GM18517 (cell line): Measurements from ENCODE around the gene HMGN2.

Experiments used
- ATAC-seq: cut with Tn5 transposase; IDR thresholded peaks from one replicate; pipeline ENCODE4 v1.9.1; 2021; ENCODE audit warnings: mild to moderate bottlenecking, moderate library complexity; ENCODE audit not compliant: unreplicated experiment

Gene HMGN2

GRCh38 chr1:26472320-26472900 lies at the start of gene HMGN2:
HMGN2 (plus strand) TSS chr1:26472440; CDS start chr1:26472613, 173 bp downstream.
- peak; percentile 53 for ATAC-seq

- no peak for ATAC-seq
Measured at GRCh38 chr1:26429721-26430120, 42.5 kb upstream of the HMGN2 start.

- peak; percentile 91 for ATAC-seq
Measured at GRCh38 chr1:26431979-26432695, 40.1 kb upstream of the HMGN2 start, which contains the start of gene DHDDS. DHDDS (plus strand) TSS chr1:26432321; CDS start chr1:26432946, 625 bp downstream.

- no peak for ATAC-seq
Measured at GRCh38 chr1:26432793-26433192, 39.4 kb upstream of the HMGN2 start.

GRCh38 chr1:26434161-26434752 lies 38.0 kb upstream of the HMGN2 start:
- no peak for ATAC-seq

GRCh38 chr1:26438041-26438440 lies 34.2 kb upstream of the HMGN2 start:
- no peak for ATAC-seq

GRCh38 chr1:26440259-26440658 lies 32.0 kb upstream of the HMGN2 start:
- no peak for ATAC-seq

GRCh38 chr1:26449868-26450267 lies 22.4 kb upstream of the HMGN2 start:
- ATAC-seq: no peak

GRCh38 chr1:26450908-26451307 lies 21.3 kb upstream of the HMGN2 start:
- ATAC-seq: no peak

- ATAC-seq: no peak
Measured at GRCh38 chr1:26452459-26453183, 19.6 kb upstream of the HMGN2 start.

- no peak for ATAC-seq
Measured at GRCh38 chr1:26459148-26459547, 13.1 kb upstream of the HMGN2 start.

- ATAC-seq: no peak
Measured at GRCh38 chr1:26459573-26460031, 12.6 kb upstream of the HMGN2 start.

- no peak for ATAC-seq
Measured at GRCh38 chr1:26468911-26469310, 3.3 kb upstream of the HMGN2 start.

- no peak for ATAC-seq
Measured at GRCh38 chr1:26469558-26469957, 2.7 kb upstream of the HMGN2 start.

GRCh38 chr1:26470878-26471497 lies 1.3 kb upstream of the HMGN2 start:
- no peak for ATAC-seq

GRCh38 chr1:26471498-26472319 lies 531 bp upstream of the HMGN2 start:
- no peak for ATAC-seq

GRCh38 chr1:26472901-26473845 lies 933 bp downstream of the HMGN2 start:
- peak; percentile 66 for ATAC-seq

- ATAC-seq: no peak
Measured at GRCh38 chr1:26474818-26475217, 2.6 kb downstream of the HMGN2 start.

- no peak for ATAC-seq
Measured at GRCh38 chr1:26475989-26476388, 3.7 kb downstream of the HMGN2 start.
